HG02870 (cell line): ENCODE data around the gene NEURL1.

ENCODE experiments used
- ATAC-seq: cut with Tn5 transposase; IDR thresholded peaks from one replicate; pipeline ENCODE4 v1.9.1; 2021; ENCODE audit warnings: mild to moderate bottlenecking, moderate library complexity; ENCODE audit not compliant: unreplicated experiment

Gene NEURL1

GRCh38 chr10:103580430-103580829 is 86.9 kb downstream of the NEURL1 start:
- ATAC-seq = no peak

GRCh38 chr10:103581499-103581898 is 88.0 kb downstream of the NEURL1 start:
- no peak for ATAC-seq

- ATAC-seq = no peak
Measured at GRCh38 chr10:103582331-103583123, 89.0 kb downstream of the NEURL1 start.

DNA sequence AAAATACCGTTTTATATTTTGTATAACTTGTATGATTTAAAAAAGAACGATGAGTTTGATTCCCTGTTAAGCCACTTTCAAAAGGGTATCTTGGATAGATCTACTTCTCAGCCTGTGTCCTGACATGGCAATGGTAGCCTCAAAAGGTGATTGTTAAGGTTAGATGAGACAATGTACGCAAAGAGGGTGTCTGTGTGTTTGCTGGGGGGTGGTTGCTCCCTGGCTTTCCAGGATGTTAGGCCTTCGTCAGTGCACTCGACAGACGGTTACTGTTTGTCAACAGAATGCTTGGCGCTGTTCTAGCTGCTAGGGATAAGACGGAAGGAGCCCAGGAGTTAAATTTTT is 90.3 kb downstream of the NEURL1 start:
- ATAC-seq = no peak

GRCh38 chr10:103584216-103585010 is 90.9 kb downstream of the NEURL1 start:
- ATAC-seq = no peak

DNA sequence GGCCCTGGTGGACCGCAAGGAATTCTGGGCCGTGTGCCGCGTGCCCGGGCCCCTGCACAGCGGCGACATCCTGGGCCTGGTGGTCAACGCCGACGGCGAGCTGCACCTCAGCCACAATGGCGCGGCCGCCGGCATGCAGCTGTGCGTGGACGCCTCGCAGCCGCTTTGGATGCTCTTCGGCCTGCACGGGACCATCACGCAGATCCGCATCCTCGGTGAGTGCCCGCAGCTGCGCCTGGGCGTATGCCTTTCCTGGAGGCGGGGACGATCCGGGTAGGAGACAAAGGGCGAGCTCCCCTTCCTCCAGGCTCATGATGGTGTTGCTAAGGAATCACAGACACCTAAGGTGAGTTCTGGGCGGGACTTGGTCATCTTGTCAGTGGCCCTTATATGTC is 91.5 kb downstream of the NEURL1 start:
- ATAC-seq = no peak

DNA sequence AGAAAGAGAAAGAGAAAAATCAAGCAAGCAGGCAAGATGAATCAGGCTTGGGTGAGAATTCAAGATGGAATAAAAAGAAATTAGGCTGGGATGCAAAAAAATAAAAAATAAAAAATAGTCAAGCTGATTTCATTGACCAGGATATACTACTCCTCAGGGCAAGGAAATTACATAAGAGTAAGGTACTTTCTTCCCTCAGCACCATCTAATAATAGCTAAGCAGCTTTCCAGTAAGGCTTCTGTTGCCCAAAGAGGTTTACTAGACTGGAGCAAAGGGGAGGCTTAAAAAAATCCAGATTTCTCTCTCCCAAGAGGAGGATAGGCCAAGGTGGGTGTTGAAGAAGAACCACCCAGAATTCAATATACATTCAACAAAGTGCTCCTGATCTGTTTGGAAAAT is 93.6 kb downstream of the NEURL1 start:
- no peak for ATAC-seq

GRCh38 chr10:103589074-103589630 is 95.6 kb downstream of the NEURL1 start:
- ATAC-seq = no peak

- ATAC-seq = no peak
Measured at GRCh38 chr10:103590060-103590459, 96.6 kb downstream of the NEURL1 start.

GRCh38 chr10:103590744-103591291 is 97.3 kb downstream of the NEURL1 start:
- no peak for ATAC-seq

GRCh38 chr10:103592186-103593021 is 98.9 kb downstream of the NEURL1 start:
- peak; percentile 68 for ATAC-seq

DNA sequence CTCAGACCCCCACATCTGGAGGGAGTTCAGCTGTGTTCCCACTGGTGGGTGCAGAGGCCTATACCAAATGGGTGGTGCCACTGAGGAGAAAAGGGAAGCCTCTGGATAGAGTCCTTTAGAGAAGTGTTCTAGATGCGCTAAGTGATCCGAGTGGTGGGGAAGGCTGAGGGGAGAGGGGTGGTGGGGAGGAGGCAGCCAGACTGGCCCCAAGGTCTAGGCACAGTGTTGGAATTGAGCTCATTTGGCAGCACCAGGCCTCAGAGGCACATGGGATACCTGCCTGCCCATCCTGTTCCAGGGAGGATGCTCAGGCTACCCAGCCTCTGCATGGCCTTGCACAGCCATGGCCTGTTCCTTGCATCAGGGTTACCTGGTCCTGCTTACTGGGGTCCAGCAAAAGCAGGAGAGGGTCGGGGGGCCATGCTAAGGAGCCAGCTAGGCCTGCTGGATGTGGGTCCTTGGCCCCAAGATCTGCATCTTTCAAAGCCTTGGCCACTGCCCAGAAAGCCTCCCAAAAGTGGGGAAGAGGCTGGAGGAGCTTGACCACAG is 99.6 kb downstream of the NEURL1 start:
- no peak for ATAC-seq

DNA sequence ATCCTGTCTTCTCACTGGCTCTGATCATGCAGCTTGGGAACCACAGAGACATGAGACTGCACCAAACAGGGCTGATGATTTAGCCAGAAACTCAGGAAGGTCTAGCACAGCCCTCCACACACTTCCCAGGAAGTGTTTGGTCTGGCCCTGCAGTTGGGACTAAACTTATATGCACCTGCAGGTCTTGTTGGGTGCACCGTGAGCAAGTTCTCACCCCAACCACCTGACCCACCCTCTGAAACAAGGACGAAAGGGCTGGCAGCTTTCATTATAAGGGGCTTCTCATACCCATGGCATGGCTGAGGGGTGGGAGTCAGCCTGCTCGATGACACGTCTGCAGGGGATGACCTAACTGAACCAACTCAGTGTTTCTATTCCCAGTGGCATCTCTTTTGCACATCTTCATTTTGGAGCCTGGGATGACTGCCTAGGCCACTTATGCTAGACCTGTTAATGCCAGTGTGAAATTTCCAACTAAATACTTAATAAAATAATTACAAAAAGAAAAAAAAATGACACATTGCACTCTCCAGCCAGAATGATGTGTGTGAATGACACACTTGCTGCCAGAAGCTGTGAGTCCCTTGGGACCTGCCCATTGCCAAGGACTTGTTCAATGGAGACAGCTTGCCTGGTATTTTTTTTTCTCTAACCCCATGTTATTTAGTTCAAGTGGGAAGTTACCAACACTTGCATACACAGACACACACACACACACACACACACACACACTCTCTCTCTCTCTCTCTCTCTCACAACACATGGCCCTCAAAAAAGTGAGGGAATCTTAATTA is 102.6 kb downstream of the NEURL1 start:
- ATAC-seq = no peak

- no peak for ATAC-seq
Measured at GRCh38 chr10:103597003-103597402, 103.5 kb downstream of the NEURL1 start.

- no peak for ATAC-seq
Measured at GRCh38 chr10:103598654-103599115, 105.2 kb downstream of the NEURL1 start.

GRCh38 chr10:103599211-103599610 is 105.7 kb downstream of the NEURL1 start:
- ATAC-seq = no peak

DNA sequence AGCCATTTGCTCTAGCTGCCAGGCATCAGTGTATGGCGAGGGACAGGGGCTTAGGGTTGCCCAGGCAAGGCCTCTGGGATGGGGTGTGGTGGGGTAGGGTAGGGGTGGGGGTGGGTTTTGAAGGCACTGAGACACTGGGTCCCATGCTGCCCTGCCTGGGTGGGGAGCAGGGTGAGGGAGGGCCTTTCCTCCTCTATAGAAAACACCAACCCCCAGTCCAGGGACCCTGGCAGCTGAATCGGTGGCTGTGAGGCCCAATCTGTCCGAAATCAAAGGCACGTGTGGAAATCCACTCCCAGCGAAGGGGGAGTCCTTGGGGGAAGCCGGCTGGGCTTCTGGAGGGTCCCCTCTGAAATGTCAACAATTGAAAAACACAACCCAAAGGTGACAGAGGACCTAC is 106.4 kb downstream of the NEURL1 start:
- no peak for ATAC-seq

DNA sequence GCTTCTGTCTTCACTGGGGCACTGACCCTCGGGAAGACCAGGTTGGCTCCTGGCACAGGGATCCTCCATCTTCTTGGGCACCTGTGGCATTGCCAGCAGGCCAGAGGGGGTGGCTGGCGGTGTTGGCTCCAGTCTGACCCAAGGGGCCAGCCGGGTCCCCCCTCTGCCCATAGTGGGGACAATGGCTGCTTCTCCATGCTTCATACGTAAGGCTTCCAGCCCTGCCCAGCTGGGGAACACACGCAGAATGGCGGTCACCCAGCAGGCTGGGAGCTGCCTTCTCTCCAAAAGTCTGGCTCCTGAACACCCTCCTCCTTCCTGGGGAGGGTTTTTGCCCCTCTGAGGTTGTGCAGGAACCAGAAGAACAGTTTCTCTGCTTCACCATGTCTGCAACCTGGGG is 106.8 kb downstream of the NEURL1 start:
- no peak for ATAC-seq

DNA sequence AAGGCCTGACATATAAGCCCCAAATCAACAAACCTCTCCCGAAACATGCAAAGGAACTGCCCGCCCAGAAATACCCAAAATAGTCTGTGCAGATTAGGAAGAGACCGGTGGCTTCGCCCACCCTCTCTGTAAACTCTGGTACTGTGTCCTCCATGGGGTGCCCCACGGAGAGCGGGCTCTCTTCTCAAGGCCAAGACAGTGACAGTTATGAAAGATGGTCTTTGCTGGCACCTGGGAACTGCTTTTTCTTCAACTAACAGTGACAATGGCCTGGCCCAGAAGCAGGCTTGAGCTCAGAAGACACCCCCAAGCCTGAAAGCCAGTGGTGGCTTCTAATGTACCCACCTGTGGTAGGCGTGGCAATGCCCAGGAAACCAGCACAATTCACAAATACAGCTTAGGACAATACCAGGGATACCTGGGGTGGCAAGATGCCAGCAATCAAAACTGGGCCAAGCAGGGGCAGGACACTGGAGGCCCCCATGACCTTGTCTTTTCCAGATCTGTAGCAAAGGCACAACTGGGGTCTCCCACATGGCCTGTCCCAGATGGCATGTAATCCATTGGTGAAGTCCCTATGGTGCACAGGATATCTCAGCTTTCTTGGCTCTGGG is 107.6 kb downstream of the NEURL1 start:
- no peak for ATAC-seq
